Measurements from ENCODE around the gene KCNK7.

- TF ChIP-seq CTCF (IDR thresholded peaks at IDR 0.05; ENCODE audit: extremely low read depth in 1 of 2, insufficient read depth in 1 of 2, low read depth in 1 of 2, low read length in 2 of 2) (no peak), POLR2A (IDR thresholded peaks at IDR 0.05; ENCODE audit: low read depth, low read length) (no peak), EZH2 (IDR thresholded peaks at IDR 0.05; ENCODE audit: borderline replicate concordance, low read depth, low read length, severe bottlenecking) (no peak), JUN (IDR thresholded peaks at IDR 0.05; ENCODE audit: borderline replicate concordance, insufficient read depth, insufficient read length, low read depth) (no peak), POLR2AphosphoS5 (IDR thresholded peaks at IDR 0.05; ENCODE audit: insufficient read depth, low read depth, low read length) (no peak), GATA2 (IDR thresholded peaks at IDR 0.05; ENCODE audit: insufficient read depth, insufficient read length, low read depth, low read length) (no peak)
- TF ChIP-seq, protein P1, sequence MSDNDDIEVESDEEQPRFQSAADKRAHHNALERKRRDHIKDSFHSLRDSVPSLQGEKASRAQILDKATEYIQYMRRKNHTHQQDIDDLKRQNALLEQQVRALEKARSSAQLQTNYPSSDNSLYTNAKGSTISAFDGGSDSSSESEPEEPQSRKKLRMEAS (IDR thresholded peaks at IDR 0.05; ENCODE audit: insufficient read depth, insufficient read length), result no peak
These were observed 6.0 kb downstream of the KCNK7 start for GRCh38 chr11:65589444-65590239.

Data from endothelial cell of umbilical vein (primary cell).